Measurements from ENCODE around the gene TGFBR3L.

Gene TGFBR3L

GRCh38 chr19:7926021-7926726 lies 11.5 kb downstream of the TGFBR3L start, which contains the start of gene CTXN1 (continued):
- TF ChIP-seq, protein P1, sequence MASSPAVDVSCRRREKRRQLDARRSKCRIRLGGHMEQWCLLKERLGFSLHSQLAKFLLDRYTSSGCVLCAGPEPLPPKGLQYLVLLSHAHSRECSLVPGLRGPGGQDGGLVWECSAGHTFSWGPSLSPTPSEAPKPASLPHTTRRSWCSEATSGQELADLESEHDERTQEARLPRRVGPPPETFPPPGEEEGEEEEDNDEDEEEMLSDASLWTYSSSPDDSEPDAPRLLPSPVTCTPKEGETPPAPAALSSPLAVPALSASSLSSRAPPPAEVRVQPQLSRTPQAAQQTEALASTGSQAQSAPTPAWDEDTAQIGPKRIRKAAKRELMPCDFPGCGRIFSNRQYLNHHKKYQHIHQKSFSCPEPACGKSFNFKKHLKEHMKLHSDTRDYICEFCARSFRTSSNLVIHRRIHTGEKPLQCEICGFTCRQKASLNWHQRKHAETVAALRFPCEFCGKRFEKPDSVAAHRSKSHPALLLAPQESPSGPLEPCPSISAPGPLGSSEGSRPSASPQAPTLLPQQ (tag by site-specific recombination; IDR thresholded peaks at IDR 0.05): no peak
- TF ChIP-seq, protein P2, sequence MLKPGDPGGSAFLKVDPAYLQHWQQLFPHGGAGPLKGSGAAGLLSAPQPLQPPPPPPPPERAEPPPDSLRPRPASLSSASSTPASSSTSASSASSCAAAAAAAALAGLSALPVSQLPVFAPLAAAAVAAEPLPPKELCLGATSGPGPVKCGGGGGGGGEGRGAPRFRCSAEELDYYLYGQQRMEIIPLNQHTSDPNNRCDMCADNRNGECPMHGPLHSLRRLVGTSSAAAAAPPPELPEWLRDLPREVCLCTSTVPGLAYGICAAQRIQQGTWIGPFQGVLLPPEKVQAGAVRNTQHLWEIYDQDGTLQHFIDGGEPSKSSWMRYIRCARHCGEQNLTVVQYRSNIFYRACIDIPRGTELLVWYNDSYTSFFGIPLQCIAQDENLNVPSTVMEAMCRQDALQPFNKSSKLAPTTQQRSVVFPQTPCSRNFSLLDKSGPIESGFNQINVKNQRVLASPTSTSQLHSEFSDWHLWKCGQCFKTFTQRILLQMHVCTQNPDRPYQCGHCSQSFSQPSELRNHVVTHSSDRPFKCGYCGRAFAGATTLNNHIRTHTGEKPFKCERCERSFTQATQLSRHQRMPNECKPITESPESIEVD (tag by site-specific recombination; IDR thresholded peaks at IDR 0.05): no peak
- no peak for TF ChIP-seq ZEB2 (tag by site-specific recombination; IDR thresholded peaks at IDR 0.05)
- no peak for TF ChIP-seq ZNF112 (tag by site-specific recombination; IDR thresholded peaks at IDR 0.05)
- TF ChIP-seq ZNF10 (tag by site-specific recombination; IDR thresholded peaks at IDR 0.05): no peak
- TF ChIP-seq GLIS1 (tag by site-specific recombination; IDR thresholded peaks at IDR 0.05): no peak
- TF ChIP-seq ZNF335 (tag by site-specific recombination; conservative IDR thresholded peaks at IDR 0.05): peak; percentile 87
- TF ChIP-seq GLI4 (tag by site-specific recombination; IDR thresholded peaks at IDR 0.05): no peak
- TF ChIP-seq ZFHX2 (tag by site-specific recombination; conservative IDR thresholded peaks at IDR 0.05): peak; percentile 85
- TF ChIP-seq MEIS1 (CRISPR knock-in tag; IDR thresholded peaks at IDR 0.05; ENCODE audit: borderline replicate concordance): no peak
- TF ChIP-seq, protein P3, sequence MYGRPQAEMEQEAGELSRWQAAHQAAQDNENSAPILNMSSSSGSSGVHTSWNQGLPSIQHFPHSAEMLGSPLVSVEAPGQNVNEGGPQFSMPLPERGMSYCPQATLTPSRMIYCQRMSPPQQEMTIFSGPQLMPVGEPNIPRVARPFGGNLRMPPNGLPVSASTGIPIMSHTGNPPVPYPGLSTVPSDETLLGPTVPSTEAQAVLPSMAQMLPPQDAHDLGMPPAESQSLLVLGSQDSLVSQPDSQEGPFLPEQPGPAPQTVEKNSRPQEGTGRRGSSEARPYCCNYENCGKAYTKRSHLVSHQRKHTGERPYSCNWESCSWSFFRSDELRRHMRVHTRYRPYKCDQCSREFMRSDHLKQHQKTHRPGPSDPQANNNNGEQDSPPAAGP (tag by site-specific recombination; IDR thresholded peaks at IDR 0.05): no peak
- TF ChIP-seq ZNF37A (tag by site-specific recombination; IDR thresholded peaks at IDR 0.05): no peak
- TF ChIP-seq ZNF391 (tag by site-specific recombination; IDR thresholded peaks at IDR 0.05; ENCODE audit: borderline replicate concordance, low read depth): no peak
- TF ChIP-seq, protein P4, sequence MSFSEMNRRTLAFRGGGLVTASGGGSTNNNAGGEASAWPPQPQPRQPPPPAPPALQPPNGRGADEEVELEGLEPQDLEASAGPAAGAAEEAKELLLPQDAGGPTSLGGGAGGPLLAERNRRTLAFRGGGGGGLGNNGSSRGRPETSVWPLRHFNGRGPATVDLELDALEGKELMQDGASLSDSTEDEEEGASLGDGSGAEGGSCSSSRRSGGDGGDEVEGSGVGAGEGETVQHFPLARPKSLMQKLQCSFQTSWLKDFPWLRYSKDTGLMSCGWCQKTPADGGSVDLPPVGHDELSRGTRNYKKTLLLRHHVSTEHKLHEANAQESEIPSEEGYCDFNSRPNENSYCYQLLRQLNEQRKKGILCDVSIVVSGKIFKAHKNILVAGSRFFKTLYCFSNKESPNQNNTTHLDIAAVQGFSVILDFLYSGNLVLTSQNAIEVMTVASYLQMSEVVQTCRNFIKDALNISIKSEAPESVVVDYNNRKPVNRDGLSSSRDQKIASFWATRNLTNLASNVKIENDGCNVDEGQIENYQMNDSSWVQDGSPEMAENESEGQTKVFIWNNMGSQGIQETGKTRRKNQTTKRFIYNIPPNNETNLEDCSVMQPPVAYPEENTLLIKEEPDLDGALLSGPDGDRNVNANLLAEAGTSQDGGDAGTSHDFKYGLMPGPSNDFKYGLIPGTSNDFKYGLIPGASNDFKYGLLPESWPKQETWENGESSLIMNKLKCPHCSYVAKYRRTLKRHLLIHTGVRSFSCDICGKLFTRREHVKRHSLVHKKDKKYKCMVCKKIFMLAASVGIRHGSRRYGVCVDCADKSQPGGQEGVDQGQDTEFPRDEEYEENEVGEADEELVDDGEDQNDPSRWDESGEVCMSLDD (tag by site-specific recombination; IDR thresholded peaks at IDR 0.05): peak; percentile 62; the same call in 1 of the 2 replicates
- peak; percentile 44; the same call in 1 of the 2 replicates for TF ChIP-seq GLIS2 (tag by site-specific recombination; IDR thresholded peaks at IDR 0.05)
- no peak for TF ChIP-seq ZBTB17 (tag by site-specific recombination; IDR thresholded peaks at IDR 0.05)
- no peak for TF ChIP-seq ZNF133 (tag by site-specific recombination; IDR thresholded peaks at IDR 0.05)
- TF ChIP-seq KLF16 (tag by site-specific recombination; IDR thresholded peaks at IDR 0.05): peak; percentile 55; the same call in 1 of the 2 replicates
- TF ChIP-seq ZNF211 (tag by site-specific recombination; IDR thresholded peaks at IDR 0.05; ENCODE audit: low read depth): no peak
- no peak for TF ChIP-seq ZNF555 (tag by site-specific recombination; conservative IDR thresholded peaks at IDR 0.05)
- peak; percentile 79 for TF ChIP-seq EGR2 (tag by site-specific recombination; IDR thresholded peaks at IDR 0.05; ENCODE audit: low read depth)
- no peak for TF ChIP-seq ZNF658 (tag by site-specific recombination; IDR thresholded peaks at IDR 0.05)
- TF ChIP-seq ZNF214 (tag by site-specific recombination; IDR thresholded peaks at IDR 0.05; ENCODE audit: borderline replicate concordance): no peak
- no peak for TF ChIP-seq ZNF16 (tag by site-specific recombination; IDR thresholded peaks at IDR 0.05; ENCODE audit: low read depth)
- TF ChIP-seq ZNF121 (tag by site-specific recombination; IDR thresholded peaks at IDR 0.05): no peak
- no peak for TF ChIP-seq ZNF433 (tag by site-specific recombination; IDR thresholded peaks at IDR 0.05; ENCODE audit: low read depth)
- TF ChIP-seq, protein P5, sequence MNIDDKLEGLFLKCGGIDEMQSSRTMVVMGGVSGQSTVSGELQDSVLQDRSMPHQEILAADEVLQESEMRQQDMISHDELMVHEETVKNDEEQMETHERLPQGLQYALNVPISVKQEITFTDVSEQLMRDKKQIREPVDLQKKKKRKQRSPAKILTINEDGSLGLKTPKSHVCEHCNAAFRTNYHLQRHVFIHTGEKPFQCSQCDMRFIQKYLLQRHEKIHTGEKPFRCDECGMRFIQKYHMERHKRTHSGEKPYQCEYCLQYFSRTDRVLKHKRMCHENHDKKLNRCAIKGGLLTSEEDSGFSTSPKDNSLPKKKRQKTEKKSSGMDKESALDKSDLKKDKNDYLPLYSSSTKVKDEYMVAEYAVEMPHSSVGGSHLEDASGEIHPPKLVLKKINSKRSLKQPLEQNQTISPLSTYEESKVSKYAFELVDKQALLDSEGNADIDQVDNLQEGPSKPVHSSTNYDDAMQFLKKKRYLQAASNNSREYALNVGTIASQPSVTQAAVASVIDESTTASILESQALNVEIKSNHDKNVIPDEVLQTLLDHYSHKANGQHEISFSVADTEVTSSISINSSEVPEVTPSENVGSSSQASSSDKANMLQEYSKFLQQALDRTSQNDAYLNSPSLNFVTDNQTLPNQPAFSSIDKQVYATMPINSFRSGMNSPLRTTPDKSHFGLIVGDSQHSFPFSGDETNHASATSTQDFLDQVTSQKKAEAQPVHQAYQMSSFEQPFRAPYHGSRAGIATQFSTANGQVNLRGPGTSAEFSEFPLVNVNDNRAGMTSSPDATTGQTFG (tag by site-specific recombination; IDR thresholded peaks at IDR 0.05; ENCODE audit: borderline replicate concordance): no peak
- TF ChIP-seq KLF1 (tag by site-specific recombination; IDR thresholded peaks at IDR 0.05): peak; percentile 27; the same call in 1 of the 2 replicates
- TF ChIP-seq ZNF24 (tag by site-specific recombination; IDR thresholded peaks at IDR 0.05): no peak
- TF ChIP-seq ZNF837 (tag by site-specific recombination; IDR thresholded peaks at IDR 0.05): no peak
- TF ChIP-seq SETDB1 (IDR thresholded peaks at IDR 0.05; ENCODE audit: insufficient read length, low read length): no peak
- TF ChIP-seq GLI2 (tag by site-specific recombination; IDR thresholded peaks at IDR 0.05; ENCODE audit: borderline replicate concordance, low read depth): no peak
- no peak for TF ChIP-seq WT1 (tag by site-specific recombination; IDR thresholded peaks at IDR 0.05)
